Skeletal muscle tissue (tissue), 4 donors: ENCODE data around the gene RNF13. TPM values are rescaled to one million over a fixed set of nuclear protein-coding genes. Genes with fewer than 3 reads are reported as not detected.
"Not testable (repeated sequence)": the region's sequence is repeated elsewhere in the genome, so short reads cannot be mapped to it uniquely, and the experiment has no call there.

Experiments
- H3K27ac ChIP-seq: one replicate; pipeline ENCODE4 v1.7.0; 2013; ENCODE audit warnings: mild to moderate bottlenecking, low read depth, low read length, inconsistent platforms
- H3K27me3 ChIP-seq, 3 donors: one replicate each; pipeline ENCODE4 v1.7.0; 2013; ENCODE audit warnings: low read length in 3 of 3; ENCODE audit not compliant: control insufficient read depth in 3 of 3, insufficient read depth in 3 of 3
- H3K36me3 ChIP-seq, 3 donors: one replicate each; pipeline ENCODE4 v1.7.0; 2013; ENCODE audit warnings: low read length in 3 of 3; ENCODE audit not compliant: control insufficient read depth in 3 of 3, insufficient read depth in 3 of 3
- H3K4me1 ChIP-seq, 3 donors: one replicate each; pipeline ENCODE4 v1.7.0; 2013; ENCODE audit warnings: low read length in 3 of 3, mild to moderate bottlenecking in 3 of 3; ENCODE audit not compliant: control insufficient read depth in 3 of 3, insufficient read depth in 3 of 3
- H3K4me3 ChIP-seq, 3 donors: one replicate each; pipeline ENCODE4 v1.7.0; 2013; ENCODE audit warnings: low read length in 3 of 3
- H3K9ac ChIP-seq, 3 donors: one replicate each; pipeline ENCODE4 v1.7.0; 2013; ENCODE audit warnings: low read length in 3 of 3, mild to moderate bottlenecking in 3 of 3, moderate library complexity in 2 of 3, low read depth in 1 of 3
- H3K9me3 ChIP-seq, 3 donors: one replicate each; pipeline ENCODE4 v1.7.0; 2013; ENCODE audit warnings: low read length in 3 of 3; ENCODE audit not compliant: control insufficient read depth in 3 of 3
- total RNA-seq: library from RNA; depleted of rRNA; stranded (reverse); fragments of >200 nt; gene quantifications from one replicate; pipeline ENCODE4 v1.2.3, GENCODE V29; 2014
- donor health status: Osteomylitis.

The RNF13 gene
- total RNA-seq, 1 donor from 2014 or later, result 98.6 TPM

GRCh38 chr3:149968216-149968615 lies 155.2 kb downstream of the RNF13 start:
- Histone ChIP-seq H3K9me3 (no peaks in the 10 kb centered on the region), H3K27me3 (no peaks in the 10 kb centered on the region), H3K9ac (peak overlapping the region; percentile 92 to 96 (median 95)), H3K27ac (peak overlapping the region; percentile 97), H3K36me3 (peaks cover 0 to 13% (median 2%) of the 10 kb centered on the region in 3 donors), H3K4me3 (peak overlapping the region; percentile 81 to 90 (median 87)), H3K4me1 (peaks cover 14 to 36% (median 21%) of the 10 kb centered on the region in 3 donors)

GRCh38 chr3:149969110-149969939 lies 156.3 kb downstream of the RNF13 start:
- Histone ChIP-seq H3K36me3 (peaks cover 0 to 7% (median 2%) of the 10 kb centered on the region in 3 donors), H3K27me3 (no peaks in the 10 kb centered on the region), H3K4me3 (peak overlapping the region; percentile 81 to 90 (median 87)), H3K27ac (peak overlapping the region; percentile 97), H3K4me1 (peaks cover 10 to 32% (median 20%) of the 10 kb centered on the region in 3 donors), H3K9ac (peak overlapping the region; percentile 92 to 96 (median 95)), H3K9me3 (no peaks in the 10 kb centered on the region)

- H3K36me3 ChIP-seq, result peaks cover 0 to 7% (median 2%) of the 10 kb centered on the region in 3 donors
- H3K9me3 ChIP-seq, result no peaks in the 10 kb centered on the region
- H3K4me1 ChIP-seq, result peaks cover 2 to 25% (median 14%) of the 10 kb centered on the region in 3 donors
- H3K4me3 ChIP-seq, result peak overlapping the region; percentile 81 to 90 (median 87)
- peak overlapping the region; percentile 97 for H3K27ac ChIP-seq
- peak overlapping the region; percentile 92 to 96 (median 95) for H3K9ac ChIP-seq
- H3K27me3 ChIP-seq, result no peaks in the 10 kb centered on the region
Observed at GRCh38 chr3:149969940-149970715, 157.1 kb downstream of the RNF13 start.

- peak within 1 kb of the TSS; percentile 97 for H3K27ac ChIP-seq
- H3K27me3 ChIP-seq, result no peaks in the 10 kb centered on the region
- peak within 1 kb of the TSS; percentile 84 to 90 (median 88) for H3K4me3 ChIP-seq
- no peaks in the 10 kb centered on the region for H3K9me3 ChIP-seq
- peaks cover 0 to 24% (median 9%) of the 10 kb centered on the region in 3 donors for H3K4me1 ChIP-seq
- H3K9ac ChIP-seq, result peak within 1 kb of the TSS; percentile 92 to 96 (median 95)
- peaks cover 0 to 5% (median 2%) of the 10 kb centered on the region in 3 donors for H3K36me3 ChIP-seq
Observed at GRCh38 chr3:149970716-149971402, 157.8 kb downstream of the RNF13 start, which contains the start of gene PFN2. Gene PFN2, minus strand, starts transcription at chr3:149970895. Its CDS starts 39 bp downstream, at chr3:149970856.

- Histone ChIP-seq H3K9me3 (no peaks in the 10 kb centered on the region), H3K27ac (peak overlapping the region; percentile 97), H3K36me3 (peaks cover 0 to 2% (median 0%) of the 10 kb centered on the region in 3 donors), H3K27me3 (no peaks in the 10 kb centered on the region), H3K4me1 (peaks cover 0 to 18% (median 4%) of the 10 kb centered on the region in 3 donors), H3K4me3 (peak overlapping the region; percentile 84 to 90 (median 88)), H3K9ac (peak overlapping the region; percentile 87 to 92 (median 91))
Observed at GRCh38 chr3:149971403-149972075, 158.5 kb downstream of the RNF13 start.

GRCh38 chr3:149975919-149976318 lies 162.9 kb downstream of the RNF13 start:
- no peaks in the 10 kb centered on the region for H3K36me3 ChIP-seq
- peaks cover 4 to 15% (median 7%) of the 10 kb centered on the region in 3 donors for H3K4me1 ChIP-seq
- H3K4me3 ChIP-seq, result no peak overlapping the region
- H3K9me3 ChIP-seq, result no peaks in the 10 kb centered on the region
- peak overlapping the region; percentile 21 for H3K27ac ChIP-seq
- H3K27me3 ChIP-seq, result no peaks in the 10 kb centered on the region
- H3K9ac ChIP-seq, result no peak overlapping the region

- H3K4me3 ChIP-seq, result no peak overlapping the region
- peak overlapping the region; percentile 63 for H3K27ac ChIP-seq
- peak overlapping the region in 1 of 3 donors; percentile 26 for H3K9ac ChIP-seq
- H3K4me1 ChIP-seq, result peaks cover 3 to 11% (median 4%) of the 10 kb centered on the region in 3 donors
- H3K9me3 ChIP-seq, result no peaks in the 10 kb centered on the region
- H3K27me3 ChIP-seq, result no peaks in the 10 kb centered on the region
- no peaks in the 10 kb centered on the region for H3K36me3 ChIP-seq
Observed at GRCh38 chr3:149977386-149977785, 164.4 kb downstream of the RNF13 start.

- not testable (repeated sequence) for H3K4me1 ChIP-seq, H3K36me3 ChIP-seq, H3K9me3 ChIP-seq, H3K9ac ChIP-seq, H3K27ac ChIP-seq, H3K27me3 ChIP-seq, H3K4me3 ChIP-seq
Observed at GRCh38 chr3:149981979-149982378, 169.0 kb downstream of the RNF13 start.

GRCh38 chr3:149983053-149983452 lies 170.0 kb downstream of the RNF13 start:
- H3K9ac ChIP-seq, H3K9me3 ChIP-seq, H3K36me3 ChIP-seq, H3K27ac ChIP-seq, H3K4me1 ChIP-seq, H3K4me3 ChIP-seq, H3K27me3 ChIP-seq: not testable (repeated sequence)
